ENCODE results near the gene RMND5A. TPM values are rescaled to one million over a fixed set of nuclear protein-coding genes. Genes with fewer than 3 reads are reported as not detected.

Gene RMND5A
- total RNA-seq, 2 donors from 2014 or later = 27.4 to 28.5 TPM

- TF ChIP-seq POLR2A (IDR thresholded peaks at IDR 0.05) (no peak), CTCF (IDR thresholded peaks at IDR 0.05) (no peak)
- Histone ChIP-seq H3K9me3 (no peaks in the 10 kb centered on the region), H3K4me3 (no peak overlapping the region), H3K4me1 (no peaks in the 10 kb centered on the region), H3K27me3 (no peaks in the 10 kb centered on the region), H3K27ac (no peak overlapping the region), H3K36me3 (replicated peaks in 1 of 2; ENCODE audit: insufficient read depth in 1 of 2, low read depth in 2 of 2) (peaks cover 0 to 15% of the 10 kb centered on the region in 2 donors)
- 76 to 80% methylated on average over 6 of the region's 6 CpGs for WGBS, 2 donors
- intact Hi-C loops (cut with DNase I) = no loop called here
- no peak for ATAC-seq
- no peak for DNase-seq
These were observed 50.8 kb downstream of the RMND5A start for GRCh38 chr2:86770816-86771301.

GRCh38 chr2:86772611-86773010 is 52.5 kb downstream of the RMND5A start:
- WGBS, 2 donors = 78 to 89% methylated on average over 5 of the region's 5 CpGs
- H3K36me3 ChIP-seq (replicated peaks in 1 of 2; ENCODE audit: insufficient read depth in 1 of 2, low read depth in 2 of 2) = peaks cover 0 to 13% of the 10 kb centered on the region in 2 donors
- no peak for ATAC-seq

GRCh38 chr2:86774862-86775261 is 54.8 kb downstream of the RMND5A start:
- Histone ChIP-seq H3K9me3 (no peaks in the 10 kb centered on the region), H3K27ac (no peak overlapping the region), H3K4me1 (no peaks in the 10 kb centered on the region), H3K27me3 (no peaks in the 10 kb centered on the region), H3K4me3 (no peak overlapping the region), H3K36me3 (replicated peaks in 1 of 2; ENCODE audit: insufficient read depth in 1 of 2, low read depth in 2 of 2) (peaks cover 0 to 10% of the 10 kb centered on the region in 2 donors)
- WGBS, 2 donors = 72% methylated on average over 5 of the region's 5 CpGs
- DNase-seq = no peak
- no peak for ATAC-seq
- intact Hi-C loops (cut with DNase I) = no loop called here
- TF ChIP-seq POLR2A (IDR thresholded peaks at IDR 0.05) = no peak
- TF ChIP-seq CTCF (IDR thresholded peaks at IDR 0.05) = no peak

More at GRCh38 chr2:86772611-86773010, 52.5 kb downstream of the RMND5A start:
- no peaks in the 10 kb centered on the region for H3K9me3 ChIP-seq
- no peak for DNase-seq
- no peak overlapping the region for H3K27ac ChIP-seq
- intact Hi-C loops (cut with DNase I) = no loop called here
- H3K4me1 ChIP-seq = no peaks in the 10 kb centered on the region
- TF ChIP-seq POLR2A (IDR thresholded peaks at IDR 0.05) (no peak), CTCF (IDR thresholded peaks at IDR 0.05) (no peak)
- H3K27me3 ChIP-seq = no peaks in the 10 kb centered on the region
- no peak overlapping the region for H3K4me3 ChIP-seq

- WGBS, 2 donors = 53 to 56% methylated on average over 4 of the region's 4 CpGs
- ATAC-seq (no peak), DNase-seq (no peak)
- Histone ChIP-seq H3K4me1 (no peaks in the 10 kb centered on the region), H3K27me3 (no peaks in the 10 kb centered on the region), H3K9me3 (no peaks in the 10 kb centered on the region), H3K4me3 (no peak overlapping the region), H3K36me3 (replicated peaks in 1 of 2; ENCODE audit: insufficient read depth in 1 of 2, low read depth in 2 of 2) (peaks cover 0 to 10% of the 10 kb centered on the region in 2 donors), H3K27ac (no peak overlapping the region)
- intact Hi-C loops (cut with DNase I) = no loop called here
- TF ChIP-seq POLR2A (IDR thresholded peaks at IDR 0.05) (no peak), CTCF (IDR thresholded peaks at IDR 0.05) (no peak)
These were observed 55.2 kb downstream of the RMND5A start for GRCh38 chr2:86775338-86775737.

GRCh38 chr2:86776532-86776931 is 56.4 kb downstream of the RMND5A start:
- DNase-seq (no peak), ATAC-seq (no peak)
- Histone ChIP-seq H3K27me3 (no peaks in the 10 kb centered on the region), H3K4me1 (no peaks in the 10 kb centered on the region), H3K9me3 (no peaks in the 10 kb centered on the region), H3K4me3 (no peak overlapping the region), H3K27ac (no peak overlapping the region), H3K36me3 (replicated peaks in 1 of 2; ENCODE audit: insufficient read depth in 1 of 2, low read depth in 2 of 2) (peaks cover 0 to 10% of the 10 kb centered on the region in 2 donors)
- intact Hi-C loops (cut with DNase I) = no loop called here
- 95 to 97% methylated on average over 7 of the region's 7 CpGs for whole genome bisulfite sequencing, 2 donors
- TF ChIP-seq CTCF (IDR thresholded peaks at IDR 0.05) = no peak
- no peak for TF ChIP-seq POLR2A (IDR thresholded peaks at IDR 0.05)

All from body of pancreas (tissue), 4 donors.